Epithelial cell of prostate (primary cell): ENCODE measurements around the gene TSNAX.

Experiments
- DNase-seq: peaks from one replicate; pipeline ENCODE4 v3.0.0-alpha.2; 2011; ENCODE audit warnings: low read depth, low spot score
- H3K27ac ChIP-seq: fragments of 450-650 bp; 2 replicates; pipeline ENCODE4 v1.5.1; 2017; ENCODE audit warnings: mild to moderate bottlenecking

The TSNAX gene

GRCh38 chr1:231517076-231517475 is 11.4 kb upstream of the TSNAX start:
- no peak overlapping the region for H3K27ac ChIP-seq
- DNase-seq, result no peak

GRCh38 chr1:231518485-231519034 is 9.9 kb upstream of the TSNAX start:
- no peak overlapping the region for H3K27ac ChIP-seq
- DNase-seq, result no peak

- H3K27ac ChIP-seq, result no peak overlapping the region
- DNase-seq, result no peak
Observed at GRCh38 chr1:231519166-231519565, 9.3 kb upstream of the TSNAX start.

GRCh38 chr1:231522038-231522437 is 6.4 kb upstream of the TSNAX start:
- DNase-seq, result no peak
- no peak overlapping the region for H3K27ac ChIP-seq

GRCh38 chr1:231522931-231523642 is 5.4 kb upstream of the TSNAX start:
- DNase-seq, result no peak
- H3K27ac ChIP-seq, result no peak overlapping the region

GRCh38 chr1:231523816-231524215 is 4.7 kb upstream of the TSNAX start:
- H3K27ac ChIP-seq, result no peak overlapping the region
- no peak for DNase-seq

- no peak overlapping the region for H3K27ac ChIP-seq
- DNase-seq, result no peak
Observed at GRCh38 chr1:231526536-231526935, 1.9 kb upstream of the TSNAX start.

GRCh38 chr1:231527586-231528171 is 790 bp upstream of the TSNAX start:
- DNase-seq, result no peak
- H3K27ac ChIP-seq, result peak overlapping the region; percentile 76

- no peak for DNase-seq
- H3K27ac ChIP-seq, result no peak overlapping the region
Observed at GRCh38 chr1:231533240-231533639, 4.8 kb downstream of the TSNAX start.

- no peak overlapping the region for H3K27ac ChIP-seq
- DNase-seq, result no peak
Observed at GRCh38 chr1:231534703-231535159, 6.3 kb downstream of the TSNAX start.

GRCh38 chr1:231536099-231536498 is 7.6 kb downstream of the TSNAX start:
- no peak overlapping the region for H3K27ac ChIP-seq
- no peak for DNase-seq

GRCh38 chr1:231540847-231541246 is 12.4 kb downstream of the TSNAX start:
- H3K27ac ChIP-seq, result no peak overlapping the region
- no peak for DNase-seq

GRCh38 chr1:231541842-231542241 is 13.4 kb downstream of the TSNAX start:
- no peak overlapping the region for H3K27ac ChIP-seq
- DNase-seq, result no peak

GRCh38 chr1:231544943-231545592 is 16.6 kb downstream of the TSNAX start:
- H3K27ac ChIP-seq, result no peak overlapping the region
- no peak for DNase-seq

GRCh38 chr1:231546693-231547092 is 18.2 kb downstream of the TSNAX start:
- no peak for DNase-seq
- H3K27ac ChIP-seq, result no peak overlapping the region

GRCh38 chr1:231549733-231550447 is 21.4 kb downstream of the TSNAX start:
- no peak for DNase-seq

GRCh38 chr1:231550448-231550781 is 21.9 kb downstream of the TSNAX start:
- H3K27ac ChIP-seq, result no peak overlapping the region

More at GRCh38 chr1:231549733-231550447, 21.4 kb downstream of the TSNAX start:
- no peak overlapping the region for H3K27ac ChIP-seq

GRCh38 chr1:231553320-231553719 is 24.9 kb downstream of the TSNAX start:
- no peak for DNase-seq
- H3K27ac ChIP-seq, result no peak overlapping the region

More at GRCh38 chr1:231550448-231550781, 21.9 kb downstream of the TSNAX start:
- no peak for DNase-seq

- no peak overlapping the region for H3K27ac ChIP-seq
- DNase-seq, result no peak
Observed at GRCh38 chr1:231554969-231555368, 26.5 kb downstream of the TSNAX start.

- H3K27ac ChIP-seq, result no peak overlapping the region
- no peak for DNase-seq
Observed at GRCh38 chr1:231557411-231557810, 28.9 kb downstream of the TSNAX start.
